H1 (cell line): Measurements from ENCODE around the gene ZFP91. TPM values are rescaled to one million over a fixed set of nuclear protein-coding genes. Genes with fewer than 3 reads are reported as not detected.

ENCODE experiments used
- ATF2 ChIP-seq: IDR thresholded peaks from 2 replicates; pipeline ENCODE4 v1.6.1; 2012; ENCODE audit warnings: low read length, inconsistent platforms
- CHD7 ChIP-seq: fragments of 300-600 bp; sonication (generic); IDR thresholded peaks from 2 replicates; pipeline ENCODE4 v1.7.1; 2012; ENCODE audit warnings: low read length, moderate library complexity, mild to moderate bottlenecking, inconsistent platforms; ENCODE audit not compliant: insufficient replicate concordance
- JUN ChIP-seq: IDR thresholded peaks from 2 replicates; pipeline ENCODE4 v1.6.1; 2011; ENCODE audit warnings: low read depth, mild to moderate bottlenecking, improper control_type of control experiment, low read length
- polyA plus RNA-seq, 7 experiments: library from polyadenylated mRNA; depleted of rRNA in 3 of 7; stranded (reverse) in 5 of 7; unstranded in 2 of 7; fragments of >200 nt in 5 of 7; fragments of 200-250 nt in 2 of 7; gene quantifications; 1 replicate in 5 of 7; 2 replicates in 1 of 7; 4 replicates in 1 of 7; pipeline versions ENCODE4 v1.2.1 to v1.2.3, GENCODE V29; 2011 to 2013; ENCODE audit warnings: missing spikeins in 2 of 7, mixed read lengths in 2 of 7
- total RNA-seq: library from RNA; stranded (reverse); fragmentation: NEBNext Ultra II Directional; extraction: Animal tissue kit (Norgen Biotek cat#: 25700); gene quantifications from 2 replicates; pipeline ENCODE4 v1.2.1, GENCODE V29; 2021

ZFP91 gene
- total and polyA plus RNA-seq, 2 of the 8 experiments (the other 6 are each of a cell fraction or from before 2014, with no cell fraction given) = 10.7 to 29.0 TPM

GRCh38 chr11:58578136-58578634 is 678 bp upstream of the ZFP91 start (continued):
- no peak for TF ChIP-seq CHD7
- no peak for TF ChIP-seq JUN
- TF ChIP-seq ATF2 = no peak
